DMS153 treated with DMSO at 0.1 percent for 48 hours (cell line): ENCODE measurements around the gene TXNRD1.
"Not testable (repeated sequence)": the region's sequence is repeated elsewhere in the genome, so short reads cannot be mapped to it uniquely, and the experiment has no call there.

Experiments used
- DNase-seq: peaks from one replicate; lab custom pipeline; 2025; ENCODE audit not compliant: unreplicated experiment; lab: John Stamatoyannopoulos, UW

The TXNRD1 gene

GRCh38 chr12:104360983-104361707 lies 145.6 kb downstream of the TXNRD1 start:
- DNase-seq = no peak

DNA sequence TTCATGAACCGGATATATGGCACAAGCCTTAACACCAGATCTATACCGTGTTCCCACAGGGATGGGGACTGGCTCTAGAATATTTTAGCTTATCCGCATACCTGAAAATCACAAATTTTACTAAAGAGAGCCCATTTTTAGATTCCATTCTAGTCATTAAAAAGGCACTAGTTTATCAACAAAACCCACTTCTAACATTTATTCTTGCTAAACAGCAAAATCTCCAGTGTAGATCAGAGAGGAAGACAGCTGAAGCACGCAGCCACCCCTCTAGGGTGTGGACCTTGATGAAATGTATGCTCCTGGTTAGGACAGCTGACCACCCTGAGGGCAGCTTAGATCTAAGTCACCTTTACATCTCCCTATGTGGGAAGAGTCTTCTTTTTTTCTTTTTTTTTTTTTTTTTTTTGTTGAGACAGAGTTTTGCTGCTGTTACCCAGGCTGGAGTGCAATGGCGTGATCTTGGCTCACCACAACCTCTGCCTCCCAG lies 150.4 kb downstream of the TXNRD1 start:
- no peak for DNase-seq

GRCh38 chr12:104369708-104370107 lies 154.1 kb downstream of the TXNRD1 start:
- DNase-seq = no peak

GRCh38 chr12:104371043-104371870 lies 155.7 kb downstream of the TXNRD1 start:
- no peak for DNase-seq

- no peak for DNase-seq
Observed at GRCh38 chr12:104372061-104372720, 156.6 kb downstream of the TXNRD1 start.

DNA sequence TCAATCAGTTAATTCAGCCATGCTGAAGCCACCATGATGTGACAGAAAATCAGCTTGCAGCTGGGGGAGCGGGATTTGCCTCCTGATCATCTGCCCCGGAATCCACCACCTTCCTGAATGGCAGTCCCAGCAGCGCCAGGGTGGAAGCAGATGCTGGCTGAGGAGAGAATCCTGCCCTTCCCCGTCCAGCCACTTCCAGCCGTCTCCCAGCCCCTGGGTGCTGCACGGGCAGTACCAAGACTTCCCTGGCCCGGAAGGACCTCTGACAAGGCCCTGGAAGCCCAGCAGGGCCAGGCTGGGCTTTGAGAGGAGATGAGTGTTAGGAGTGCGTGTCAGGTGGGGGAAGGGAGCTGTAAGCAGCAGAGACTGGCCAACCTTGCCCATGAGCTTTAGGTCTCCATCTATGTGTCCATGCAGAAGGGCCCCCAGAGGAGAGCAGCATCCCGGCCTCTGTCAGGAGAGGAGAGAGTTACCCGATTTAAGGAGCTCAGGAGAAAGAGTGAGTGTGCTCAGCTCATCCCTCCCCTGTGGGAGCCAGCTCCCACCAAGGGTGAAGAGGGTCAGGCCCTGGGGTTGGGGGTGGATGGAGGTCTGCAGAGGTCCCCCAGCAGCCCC lies 157.2 kb downstream of the TXNRD1 start:
- no peak for DNase-seq

DNA sequence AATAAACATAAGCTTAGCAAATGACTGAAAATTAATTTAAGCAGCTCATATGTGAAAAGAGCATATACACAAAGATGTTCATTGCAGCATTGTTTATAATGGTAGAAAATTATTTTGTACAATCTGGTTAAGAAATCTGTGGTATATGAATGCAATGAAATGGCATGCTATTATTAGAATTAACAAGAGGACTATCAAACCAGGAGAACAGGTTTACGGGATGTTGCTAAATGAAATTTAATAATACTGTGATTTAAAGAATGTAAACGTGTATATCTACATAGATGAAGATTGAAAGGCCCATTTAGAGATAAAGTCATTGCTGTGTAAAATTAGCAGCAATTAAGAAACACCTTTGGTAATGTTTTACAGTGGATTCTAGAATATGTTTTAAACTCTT lies 158.5 kb downstream of the TXNRD1 start:
- DNase-seq = no peak

DNA sequence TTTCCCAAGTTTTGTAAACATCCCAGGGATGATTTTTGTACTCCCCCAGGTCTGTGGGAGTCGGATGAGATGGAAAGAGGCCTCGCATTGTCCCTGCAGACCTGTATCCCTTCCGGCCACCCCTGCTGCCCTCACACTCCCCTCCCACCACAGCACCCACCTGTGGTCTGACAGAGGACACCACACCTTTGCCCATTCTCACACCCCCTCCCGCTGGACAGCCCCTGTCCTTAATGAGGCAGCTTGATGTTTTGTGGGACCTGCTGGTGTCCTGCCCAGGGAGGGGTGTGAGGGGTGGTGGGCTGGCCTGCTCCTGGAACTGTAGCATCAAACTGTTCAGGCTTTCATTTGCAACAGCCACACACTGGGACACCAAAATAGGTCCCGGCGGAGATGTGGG lies 159.2 kb downstream of the TXNRD1 start:
- no peak for DNase-seq

GRCh38 chr12:104375775-104376174 lies 160.2 kb downstream of the TXNRD1 start:
- no peak for DNase-seq

- no peak for DNase-seq
Observed at GRCh38 chr12:104376650-104377513, 161.3 kb downstream of the TXNRD1 start.

GRCh38 chr12:104377514-104377812 lies 161.9 kb downstream of the TXNRD1 start:
- DNase-seq = no peak

DNA sequence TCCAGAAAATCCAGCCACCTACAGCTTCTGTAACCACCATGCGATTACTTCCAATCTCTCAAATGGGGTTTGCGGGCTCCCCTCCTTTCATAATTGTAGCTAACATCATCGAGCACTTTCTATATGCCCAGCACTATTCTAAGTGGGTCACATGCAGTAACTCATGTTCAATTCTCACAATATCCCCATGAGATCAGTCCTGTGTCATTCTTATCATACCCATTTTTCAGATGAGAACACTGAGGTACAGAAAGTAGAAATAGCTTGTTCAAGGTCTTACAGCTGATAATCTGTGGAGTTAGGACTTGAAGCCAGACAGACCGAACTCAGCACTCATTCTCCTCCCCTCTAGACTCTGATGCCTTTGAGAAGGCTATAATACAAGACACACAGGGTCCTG lies 162.8 kb downstream of the TXNRD1 start:
- no peak for DNase-seq

GRCh38 chr12:104381341-104381730 lies 165.8 kb downstream of the TXNRD1 start:
- no peak for DNase-seq

GRCh38 chr12:104381731-104382480 lies 166.3 kb downstream of the TXNRD1 start:
- peak; percentile 38 for DNase-seq

- DNase-seq = no peak
Observed at GRCh38 chr12:104384141-104384880, 168.7 kb downstream of the TXNRD1 start.

GRCh38 chr12:104385510-104385909 lies 169.9 kb downstream of the TXNRD1 start:
- DNase-seq = no peak

DNA sequence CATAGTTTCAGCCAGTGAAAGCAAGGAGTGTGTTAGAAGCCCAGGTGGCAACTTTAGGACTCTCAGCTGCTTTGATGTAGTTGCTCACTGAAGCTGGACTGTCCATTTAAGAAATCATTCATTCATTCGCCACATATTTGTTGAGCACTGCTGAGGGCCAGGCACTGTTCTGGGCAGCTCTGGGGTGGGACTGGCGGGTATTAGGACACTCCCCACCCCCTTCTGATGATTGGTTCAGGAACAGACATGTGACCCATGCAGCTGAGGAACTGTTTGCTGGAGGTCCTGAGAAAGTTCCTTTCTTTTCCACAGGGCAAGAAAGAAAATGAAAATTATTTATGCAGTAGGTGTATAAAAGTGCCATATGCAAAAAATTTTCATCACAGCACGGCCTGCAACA lies 170.9 kb downstream of the TXNRD1 start:
- DNase-seq = no peak

- no peak for DNase-seq
Observed at GRCh38 chr12:104387190-104387589, 171.6 kb downstream of the TXNRD1 start.

- not testable (repeated sequence) for DNase-seq
Observed at GRCh38 chr12:104394086-104394485, 178.5 kb downstream of the TXNRD1 start.
